Measurements from ENCODE around the gene GNB1L. TPM values are rescaled to one million over a fixed set of nuclear protein-coding genes. Genes with fewer than 3 reads are reported as not detected.

Gene GNB1L
- total RNA-seq, 2 experiments from 2014 or later, result 7.4 to 8.7 TPM

- POLR2A ChIA-PET, result no interaction called here
- DNase-seq, result no peak
- H3K27me3 Mint-ChIP-seq, result no peaks in the 10 kb centered on the region
Measured at GRCh38 chr22:19871023-19871844, 16.6 kb upstream of the GNB1L start.

GRCh38 chr22:19870153-19871022 is 15.7 kb upstream of the GNB1L start:
- peaks cover 10% of the 10 kb centered on the region for H3K4me1 Mint-ChIP-seq
- H3K27me3 Mint-ChIP-seq, result no peaks in the 10 kb centered on the region
- no peak overlapping the region for H3K4me3 Mint-ChIP-seq
- no peaks in the 10 kb centered on the region for H3K9me3 Mint-ChIP-seq
- ChIA-PET CTCF (no interaction called here), POLR2A (no interaction called here)
- no peak overlapping the region for H3K27ac Mint-ChIP-seq
- no peak for DNase-seq
- no peaks in the 10 kb centered on the region for H3K36me3 Mint-ChIP-seq (ENCODE audit: low read depth)

More at GRCh38 chr22:19871023-19871844, 16.6 kb upstream of the GNB1L start:
- peaks cover 10% of the 10 kb centered on the region for H3K4me1 Mint-ChIP-seq
- H3K27ac Mint-ChIP-seq, result no peak overlapping the region
- CTCF ChIA-PET, result no interaction called here
- H3K36me3 Mint-ChIP-seq (ENCODE audit: low read depth), result no peaks in the 10 kb centered on the region
- H3K4me3 Mint-ChIP-seq, result no peak overlapping the region
- no peaks in the 10 kb centered on the region for H3K9me3 Mint-ChIP-seq

- peaks cover 8% of the 10 kb centered on the region for H3K4me1 Mint-ChIP-seq
- H3K27me3 Mint-ChIP-seq, result no peaks in the 10 kb centered on the region
- H3K4me3 Mint-ChIP-seq, result no peak overlapping the region
- no peaks in the 10 kb centered on the region for H3K36me3 Mint-ChIP-seq (ENCODE audit: low read depth)
- H3K27ac Mint-ChIP-seq, result no peak overlapping the region
- ChIA-PET POLR2A (no interaction called here), CTCF (no interaction called here)
- DNase-seq, result no peak
- H3K9me3 Mint-ChIP-seq, result no peaks in the 10 kb centered on the region
Measured at GRCh38 chr22:19869497-19870152, 15.0 kb upstream of the GNB1L start.

- no peaks in the 10 kb centered on the region for H3K9me3 Mint-ChIP-seq
- H3K4me1 Mint-ChIP-seq, result peaks cover under 1% of the 10 kb centered on the region
- ChIA-PET CTCF (no interaction called here), POLR2A (no interaction called here)
- H3K4me3 Mint-ChIP-seq, result no peak overlapping the region
- DNase-seq, result no peak
- H3K36me3 Mint-ChIP-seq (ENCODE audit: low read depth), result no peaks in the 10 kb centered on the region
- H3K27me3 Mint-ChIP-seq, result no peaks in the 10 kb centered on the region
- H3K27ac Mint-ChIP-seq, result no peak overlapping the region
Measured at GRCh38 chr22:19868773-19869471, 14.2 kb upstream of the GNB1L start.

GRCh38 chr22:19868333-19868732 is 13.7 kb upstream of the GNB1L start:
- no peaks in the 10 kb centered on the region for H3K27me3 Mint-ChIP-seq
- no peaks in the 10 kb centered on the region for H3K9me3 Mint-ChIP-seq
- no peak for DNase-seq
- CTCF ChIA-PET, result no interaction called here
- H3K27ac Mint-ChIP-seq, result no peak overlapping the region
- POLR2A ChIA-PET, result no interaction called here
- no peaks in the 10 kb centered on the region for H3K4me1 Mint-ChIP-seq
- H3K36me3 Mint-ChIP-seq (ENCODE audit: low read depth), result no peaks in the 10 kb centered on the region
- H3K4me3 Mint-ChIP-seq, result no peak overlapping the region

- Mint-ChIP-seq H3K9me3 (no peaks in the 10 kb centered on the region), H3K4me1 (no peaks in the 10 kb centered on the region), H3K4me3 (no peak overlapping the region), H3K27me3 (no peaks in the 10 kb centered on the region), H3K36me3 (ENCODE audit: low read depth) (no peaks in the 10 kb centered on the region), H3K27ac (no peak overlapping the region)
- POLR2A ChIA-PET, result interaction anchor here (1.0 kb wide), 1 partner anchor 11 kb away, joined by 4 read pairs; no protein-coding TSS in a partner anchor
- CTCF ChIA-PET, result no interaction called here
- no peak for DNase-seq
Measured at GRCh38 chr22:19867617-19868016, 12.9 kb upstream of the GNB1L start.

GRCh38 chr22:19866665-19867009 is 12.0 kb upstream of the GNB1L start:
- no peak overlapping the region for H3K4me3 Mint-ChIP-seq
- H3K4me1 Mint-ChIP-seq, result no peaks in the 10 kb centered on the region
- ChIA-PET CTCF (interaction anchor here (0.6 to 1.6 kb wide), 2 partner anchors 11 to 120 kb away, joined by 3 to 5 read pairs; no protein-coding TSS in a partner anchor), POLR2A (interaction anchor here (1.0 kb wide), 1 partner anchor 10 kb away, joined by 4 read pairs; no protein-coding TSS in a partner anchor)
- no peak for DNase-seq
- no peaks in the 10 kb centered on the region for H3K36me3 Mint-ChIP-seq (ENCODE audit: low read depth)
- H3K27ac Mint-ChIP-seq, result no peak overlapping the region
- no peaks in the 10 kb centered on the region for H3K27me3 Mint-ChIP-seq
- no peaks in the 10 kb centered on the region for H3K9me3 Mint-ChIP-seq

GRCh38 chr22:19865141-19865829 is 10.6 kb upstream of the GNB1L start:
- Mint-ChIP-seq H3K4me3 (no peak overlapping the region), H3K9me3 (no peaks in the 10 kb centered on the region), H3K27me3 (no peaks in the 10 kb centered on the region), H3K4me1 (no peaks in the 10 kb centered on the region), H3K36me3 (ENCODE audit: low read depth) (no peaks in the 10 kb centered on the region), H3K27ac (no peak overlapping the region)
- CTCF ChIA-PET, result interaction anchor here (1.6 kb wide), 1 partner anchor 9 kb away, joined by 5 read pairs; no protein-coding TSS in a partner anchor
- DNase-seq, result no peak
- POLR2A ChIA-PET, result interaction anchor here (1.3 to 1.9 kb wide), 2 partner anchors 10 to 26 kb away, joined by 4 to 7 read pairs; partner anchors contain the start of genes GNB1L and RTL10

GRCh38 chr22:19864538-19865106 is 9.9 kb upstream of the GNB1L start:
- CTCF ChIA-PET, result no interaction called here
- no peak overlapping the region for H3K4me3 Mint-ChIP-seq
- no peak for DNase-seq
- no peaks in the 10 kb centered on the region for H3K4me1 Mint-ChIP-seq
- no peaks in the 10 kb centered on the region for H3K9me3 Mint-ChIP-seq
- no peaks in the 10 kb centered on the region for H3K27me3 Mint-ChIP-seq
- H3K27ac Mint-ChIP-seq, result no peak overlapping the region
- POLR2A ChIA-PET, result interaction anchor here (1.3 to 1.9 kb wide), 2 partner anchors 9 to 26 kb away, joined by 4 to 7 read pairs; partner anchors contain the start of genes GNB1L and RTL10
- H3K36me3 Mint-ChIP-seq (ENCODE audit: low read depth), result no peaks in the 10 kb centered on the region

GRCh38 chr22:19863571-19863970 is 8.9 kb upstream of the GNB1L start:
- H3K9me3 Mint-ChIP-seq, result no peaks in the 10 kb centered on the region
- H3K27me3 Mint-ChIP-seq, result no peaks in the 10 kb centered on the region
- ChIA-PET POLR2A (no interaction called here), CTCF (no interaction called here)
- no peak overlapping the region for H3K27ac Mint-ChIP-seq
- DNase-seq, result no peak
- H3K36me3 Mint-ChIP-seq (ENCODE audit: low read depth), result no peaks in the 10 kb centered on the region
- H3K4me3 Mint-ChIP-seq, result no peak overlapping the region
- no peaks in the 10 kb centered on the region for H3K4me1 Mint-ChIP-seq

GRCh38 chr22:19862619-19863246 is 8.1 kb upstream of the GNB1L start:
- no peak overlapping the region for H3K4me3 Mint-ChIP-seq
- POLR2A ChIA-PET, result no interaction called here
- CTCF ChIA-PET, result no interaction called here
- H3K27me3 Mint-ChIP-seq, result no peaks in the 10 kb centered on the region
- no peak for DNase-seq
- no peaks in the 10 kb centered on the region for H3K9me3 Mint-ChIP-seq
- no peak overlapping the region for H3K27ac Mint-ChIP-seq
- H3K36me3 Mint-ChIP-seq (ENCODE audit: low read depth), result no peaks in the 10 kb centered on the region
- no peaks in the 10 kb centered on the region for H3K4me1 Mint-ChIP-seq
